Left ventricle myocardium superior (tissue), 1 donor: ENCODE data around the gene GMFB. TPM values are rescaled to one million over a fixed set of nuclear protein-coding genes. Genes with fewer than 3 reads are reported as not detected.
"Not testable (repeated sequence)": the region's sequence is repeated elsewhere in the genome, so short reads cannot be mapped to it uniquely, and the experiment has no call there.

ENCODE experiments used
- ATAC-seq: fragments of 200-7000 bp; cut with Tn5 transposase; one replicate; pipeline ENCODE4 v1.9.1; 2020; ENCODE audit warnings: mild to moderate bottlenecking, moderate library complexity
- DNase-seq: peaks from one replicate; pipeline ENCODE4 v3.0.0-alpha.2; 2020
- intact Hi-C: fragments of 100-400 bp; cut with micrococcal nuclease; formaldehyde crosslinking; loops from one replicate; pipeline ENCODE4 v1.11.0; 2022
- total RNA-seq: library from RNA; stranded (reverse); fragmentation: NEBNext Ultra II Directional; extraction: Animal tissue kit (Norgen Biotek cat#: 25700); gene quantifications from one replicate; pipeline ENCODE4 v1.2.1, GENCODE V29; 2021
- donor health status: DM: no; HTN: yes; CAD: no; lungs with severe emphysema.

The GMFB gene
- total RNA-seq, 1 donor from 2014 or later: 27.3 TPM

GRCh38 chr14:54440476-54440872, 48.3 kb downstream of the GMFB start:
- DNase-seq: no peak
- ATAC-seq: no peak
- intact Hi-C loops: no loop called here

GRCh38 chr14:54440037-54440436, 48.7 kb downstream of the GMFB start:
- DNase-seq (no peak), ATAC-seq (no peak)
- intact Hi-C loops: no loop called here

DNA sequence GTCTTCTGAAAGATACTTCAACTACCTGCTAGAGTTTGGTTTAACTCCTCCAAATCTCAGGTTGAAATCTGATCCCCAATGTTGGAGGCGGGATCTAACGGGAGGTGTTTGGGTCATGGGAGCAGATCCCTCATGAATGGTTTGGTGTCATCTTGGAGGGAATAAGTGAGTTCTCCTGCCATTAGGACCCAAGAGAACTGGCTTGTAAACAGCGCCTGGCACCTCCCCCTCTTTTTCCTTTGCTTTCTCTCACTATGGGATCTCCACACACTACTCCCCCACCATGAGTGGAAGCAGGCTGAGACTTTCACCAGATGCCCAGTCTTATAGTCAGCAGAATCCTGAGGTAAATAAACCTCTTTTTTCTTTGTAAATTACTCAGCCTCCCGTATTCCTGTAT, 50.1 kb downstream of the GMFB start:
- intact Hi-C loops: no loop called here
- DNase-seq (no peak), ATAC-seq (no peak)

DNA sequence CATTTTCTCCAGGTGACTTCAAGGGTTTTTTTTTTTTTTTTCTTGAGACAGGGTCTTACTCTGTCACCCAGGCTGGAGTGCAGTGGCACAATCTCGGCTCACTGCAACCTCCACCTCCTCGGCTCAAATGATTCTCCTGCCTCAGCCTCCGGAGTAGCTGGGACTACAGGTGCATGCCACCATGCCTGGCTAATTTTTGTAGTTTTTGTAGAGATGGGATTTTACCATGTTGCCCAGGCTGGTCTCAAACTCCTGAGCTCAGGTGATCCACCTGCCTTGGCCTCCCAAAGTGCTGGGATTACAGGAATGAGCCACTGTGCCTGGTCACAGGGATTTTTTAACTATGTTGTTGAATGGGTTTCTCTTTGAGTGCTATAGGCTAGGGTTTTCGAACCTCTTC, 50.8 kb downstream of the GMFB start:
- intact Hi-C loops, DNase-seq, ATAC-seq: not testable (repeated sequence)

DNA sequence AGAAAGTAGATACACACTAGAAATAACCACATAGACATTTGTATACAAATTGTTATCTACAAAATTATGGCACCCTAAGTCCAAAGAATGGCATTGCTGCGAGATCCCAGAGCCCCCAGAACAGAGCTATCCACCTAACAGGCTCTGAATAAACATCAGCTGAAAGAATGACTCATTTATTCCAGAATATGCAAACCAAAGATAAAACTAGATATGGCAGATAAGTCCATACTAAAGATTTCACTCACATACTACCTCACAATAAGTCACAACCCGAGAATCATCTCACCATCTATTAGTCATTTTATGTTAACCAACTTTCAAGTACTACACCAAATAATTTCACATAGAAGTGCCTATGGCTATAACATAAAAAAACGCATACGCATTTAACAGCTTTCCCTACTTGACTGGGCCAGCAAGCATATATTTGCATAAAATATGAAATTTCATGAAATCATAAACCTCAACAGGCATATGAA, 53.2 kb downstream of the GMFB start:
- intact Hi-C loops: no loop called here
- DNase-seq (no peak), ATAC-seq (no peak)

GRCh38 chr14:54428527-54428926, 60.3 kb downstream of the GMFB start:
- DNase-seq: no peak
- intact Hi-C loops: no loop called here
- no peak for ATAC-seq

GRCh38 chr14:54427871-54428270, 60.9 kb downstream of the GMFB start:
- intact Hi-C loops: no loop called here
- ATAC-seq (peak; percentile 94), DNase-seq (no peak)

DNA sequence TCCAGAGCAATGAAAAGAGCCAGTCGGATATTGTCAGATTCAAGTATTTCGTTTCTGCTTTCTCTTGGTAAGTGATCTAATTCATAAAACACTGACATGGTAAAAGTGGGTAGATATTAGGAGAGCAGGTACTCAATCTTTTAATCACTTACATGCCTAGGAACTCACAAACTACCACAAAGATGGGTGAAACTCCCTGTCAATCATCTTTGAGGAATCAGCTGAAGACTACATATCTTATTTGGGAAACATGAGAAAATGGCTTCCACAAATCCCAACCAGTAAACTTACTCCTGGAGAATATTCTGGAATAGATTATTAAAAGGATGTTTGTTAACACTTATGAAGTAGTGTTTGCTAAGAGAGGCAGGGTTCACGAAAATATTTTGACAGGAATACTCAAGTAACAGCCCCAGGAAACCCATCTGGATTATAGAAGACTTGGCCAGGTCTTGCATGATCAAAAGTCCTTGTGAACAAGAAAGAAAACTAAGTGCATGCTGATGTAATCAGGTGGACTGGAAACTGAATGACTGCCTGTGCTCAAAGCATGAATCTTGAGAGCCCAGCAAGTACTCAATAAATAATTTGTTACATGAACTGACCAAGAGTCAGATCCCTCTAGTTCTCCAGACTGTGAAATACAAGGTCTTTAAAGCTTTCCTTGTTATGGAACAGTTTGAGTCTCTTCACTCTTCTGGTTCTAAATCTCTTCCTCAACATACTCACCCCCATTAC, 63.1 kb downstream of the GMFB start:
- ATAC-seq (no peak), DNase-seq (no peak)
- intact Hi-C loops: no loop called here

DNA sequence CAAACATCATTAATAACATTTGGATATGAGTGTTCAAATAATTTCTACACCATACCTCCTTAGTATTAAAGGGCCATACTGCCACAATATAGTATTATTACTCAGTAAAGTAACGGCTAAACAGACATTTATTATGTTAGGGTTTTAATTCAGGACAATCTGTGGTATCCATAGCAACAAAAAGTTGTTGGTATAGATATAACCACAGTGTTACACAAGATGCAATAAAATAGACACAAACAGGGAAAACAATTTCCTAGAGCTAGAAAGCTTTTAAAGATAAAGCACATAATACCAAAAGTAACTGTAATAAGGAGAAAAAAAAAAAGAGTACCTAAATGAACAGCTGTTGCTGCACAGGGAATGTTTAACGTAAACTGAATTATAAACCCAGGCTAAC, 63.7 kb downstream of the GMFB start:
- DNase-seq: no peak
- intact Hi-C loops: no loop called here
- no peak for ATAC-seq

Other genes starting within 250 kb of the GMFB start
- gene CDKN3, start 92.0 kb downstream of the GMFB start, total RNA-seq: 5.5 TPM
- gene CNIH1, start 47.6 kb downstream of the GMFB start, total RNA-seq: 102 TPM
- gene CGRRF1, start 20.9 kb upstream of the GMFB start, total RNA-seq: 20.7 TPM
- 150 TPM for gene SAMD4A, start 78.1 kb upstream of the GMFB start, total RNA-seq